PFSK-1 (cell line): ENCODE data around the gene RIN2.

ENCODE experiments used
- POLR2AphosphoS5 ChIP-seq: IDR thresholded peaks from 2 replicates; pipeline ENCODE4 v1.6.1; 2012; ENCODE audit warnings: low read depth, mild to moderate bottlenecking, control low read depth, low read length, moderate library complexity
- REST ChIP-seq, 2 experiments: IDR thresholded peaks; 2 replicates each; pipeline versions ENCODE4 v1.6.1 to v1.8.0; 2011 to 2012; ENCODE audit warnings: low read depth in 2 of 2, low read length in 2 of 2, control low read depth in 1 of 2, inconsistent platforms in 1 of 2, mild to moderate bottlenecking in 1 of 2, moderate library complexity in 1 of 2; ENCODE audit not compliant: insufficient read depth in 1 of 2
- TAF1 ChIP-seq: IDR thresholded peaks from 2 replicates; pipeline ENCODE4 v1.6.1; 2012; ENCODE audit warnings: low read length, control low read depth, borderline replicate concordance; ENCODE audit not compliant: insufficient read depth

- TF ChIP-seq TAF1 = no peak
- TF ChIP-seq POLR2AphosphoS5 = no peak
- TF ChIP-seq REST (IDR thresholded peaks at IDR 0.05; ENCODE audit: insufficient read depth in 1 of 2, low read depth in 2 of 2, low read length in 2 of 2) = no peak
These were observed 48.3 kb upstream of the RIN2 start for GRCh38 chr20:19709635-19710335.
